IMR-90 (cell line): ENCODE results near the gene DEUP1. TPM values are rescaled to one million over a fixed set of nuclear protein-coding genes. Genes with fewer than 3 reads are reported as not detected.

Experiments
- ATAC-seq: fragments of 200-7000 bp; cut with Tn5 transposase; 2 replicates; pipeline ENCODE4 v1.9.1; 2020; ENCODE audit warnings: low read depth, mild to moderate bottlenecking, moderate library complexity
- BruUV-seq: library from RNA; stranded (reverse); fragments of 400-500 nt; replicated peaks from 2 replicates; lab custom pipeline; 2021; lab: Mats Ljungman, UMichigan
- CTCF ChIA-PET: fragments of 300-600 bp; formaldehyde crosslinking; extraction: SDS; loops from one replicate; lab custom pipeline; 2021; ENCODE audit warnings: antibody characterized with exemption; lab: Yijun Ruan, JAX
- POLR2A ChIA-PET: fragments of 300-600 bp; sonication (Branson Sonifier 250); formaldehyde crosslinking; loops from one replicate; lab custom pipeline; 2022; ENCODE audit warnings: antibody characterized with exemption; ENCODE audit not compliant: unreplicated experiment; lab: Charles Lee
- DNase-seq: peaks from one replicate; pipeline ENCODE4 v3.0.0; 2013
- H2AFZ ChIP-seq: replicated peaks from 2 replicates; pipeline ENCODE3; 2013; ENCODE audit warnings: low read length, mild to moderate bottlenecking; ENCODE audit not compliant: poor library complexity
- H2AK5ac ChIP-seq: 2 replicates; pipeline ENCODE4 v1.6.1; 2013; ENCODE audit warnings: low read depth, low read length, inconsistent platforms
- H2AK9ac ChIP-seq: replicated peaks from 2 replicates; pipeline ENCODE3; 2013; ENCODE audit warnings: mild to moderate bottlenecking, low read depth, low read length, moderate library complexity; ENCODE audit not compliant: poor library complexity
- H2BK120ac ChIP-seq: 2 replicates; pipeline ENCODE4 v1.6.1; 2013; ENCODE audit warnings: low read depth, low read length, inconsistent platforms
- H2BK15ac ChIP-seq: 3 replicates; pipeline ENCODE4 v1.6.1; 2013; ENCODE audit warnings: low read depth, low read length, inconsistent platforms
- H2BK20ac ChIP-seq: 2 replicates; pipeline ENCODE4 v1.6.1; 2013; ENCODE audit warnings: low read depth, mild to moderate bottlenecking, inconsistent platforms, low read length, moderate library complexity
- H2BK5ac ChIP-seq: 2 replicates; pipeline ENCODE4 v1.6.1; 2013; ENCODE audit warnings: mild to moderate bottlenecking, low read depth, low read length, inconsistent platforms; ENCODE audit not compliant: poor library complexity, severe bottlenecking
- H3K14ac ChIP-seq: replicated peaks from 2 replicates; pipeline ENCODE4 v1.6.1; 2013; ENCODE audit warnings: low read depth, low read length, inconsistent platforms
- H3K18ac ChIP-seq: 2 replicates; pipeline ENCODE4 v1.6.1; 2013; ENCODE audit warnings: low read depth, low read length, control low read depth
- H3K23ac ChIP-seq: 2 replicates; pipeline ENCODE4 v1.6.1; 2013; ENCODE audit warnings: low read depth, low read length, inconsistent platforms
- H3K27ac ChIP-seq: 2 replicates; pipeline ENCODE4 v1.5.1; 2013; ENCODE audit warnings: mild to moderate bottlenecking, control low read depth, low read length; ENCODE audit not compliant: insufficient read depth
- H3K27me3 ChIP-seq: 2 replicates; pipeline ENCODE4 v1.6.1; 2013; ENCODE audit warnings: low read length; ENCODE audit not compliant: control insufficient read depth, insufficient read depth
- H3K36me3 ChIP-seq: 2 replicates; pipeline ENCODE4 v1.6.1; 2013; ENCODE audit warnings: low read length, mixed read lengths; ENCODE audit not compliant: control insufficient read depth, insufficient read depth
- H3K4ac ChIP-seq: 2 replicates; pipeline ENCODE4 v1.6.1; 2013; ENCODE audit warnings: low read depth, low read length, inconsistent platforms
- H3K4me1 ChIP-seq: 2 replicates; pipeline ENCODE4 v1.6.1; 2013; ENCODE audit warnings: low read length, mixed read lengths; ENCODE audit not compliant: control insufficient read depth, insufficient read depth
- H3K4me2 ChIP-seq: 2 replicates; pipeline ENCODE4 v1.6.1; 2013; ENCODE audit warnings: low read depth, mild to moderate bottlenecking, control low read depth, low read length, moderate library complexity
- H3K4me3 ChIP-seq: 2 replicates; pipeline ENCODE4 v1.5.1; 2013; ENCODE audit warnings: low read depth, mild to moderate bottlenecking, control low read depth, low read length, moderate library complexity; ENCODE audit not compliant: insufficient read depth
- H3K56ac ChIP-seq: 2 replicates; pipeline ENCODE4 v1.6.1; 2013; ENCODE audit warnings: low read length, inconsistent platforms; ENCODE audit not compliant: insufficient read depth; ENCODE audit errors: extremely low read depth
- H3K79me1 ChIP-seq, 2 experiments: 2 replicates each; pipeline ENCODE4 v1.6.1; 2013; ENCODE audit warnings: low read length in 2 of 2, inconsistent platforms in 1 of 2, low read depth in 1 of 2
- H3K9ac ChIP-seq: 2 replicates; pipeline ENCODE4 v1.6.1; 2013; ENCODE audit warnings: low read depth, low read length, control low read depth
- H3K9me1 ChIP-seq: 2 replicates; pipeline ENCODE4 v1.6.1; 2013; ENCODE audit warnings: low read length, inconsistent platforms; ENCODE audit not compliant: insufficient read depth
- H3K9me3 ChIP-seq: 2 replicates; pipeline ENCODE4 v1.6.1; 2013; ENCODE audit warnings: low read length; ENCODE audit not compliant: control insufficient read depth, insufficient read depth
- H4K20me1 ChIP-seq: 2 replicates; pipeline ENCODE4 v1.6.1; 2013; ENCODE audit warnings: low read length, inconsistent platforms; ENCODE audit not compliant: insufficient read depth
- H4K5ac ChIP-seq: 2 replicates; pipeline ENCODE4 v1.6.1; 2013; ENCODE audit warnings: mild to moderate bottlenecking, low read depth, low read length, control low read depth
- H4K8ac ChIP-seq, 2 experiments: 2 replicates each; pipeline ENCODE4 v1.6.1; 2013; ENCODE audit warnings: low read depth in 2 of 2, low read length in 2 of 2, control low read depth in 1 of 2, inconsistent platforms in 1 of 2
- H4K91ac ChIP-seq: 2 replicates; pipeline ENCODE4 v1.6.1; 2013; ENCODE audit warnings: low read depth, low read length, inconsistent platforms; ENCODE audit not compliant: insufficient read depth
- BHLHE40 ChIP-seq: fragments of 150-350 bp; IDR thresholded peaks from 2 replicates; pipeline ENCODE4 v1.6.1; 2016; ENCODE audit warnings: mild to moderate bottlenecking, low read depth, low read length
- CEBPB ChIP-seq: IDR thresholded peaks from 2 replicates; pipeline ENCODE4 v1.6.1; 2012; ENCODE audit warnings: low read depth, low read length, improper control_type of control experiment
- CHD1 ChIP-seq: IDR thresholded peaks from 2 replicates; pipeline ENCODE4 v1.6.1; 2012; ENCODE audit warnings: low read depth, low read length, improper control_type of control experiment
- FOS ChIP-seq: fragments of 150-350 bp; IDR thresholded peaks from 2 replicates; pipeline ENCODE4 v1.6.1; 2016; ENCODE audit warnings: low read depth, low read length
- MAFK ChIP-seq: IDR thresholded peaks from 2 replicates; pipeline ENCODE4 v1.6.1; 2012; ENCODE audit warnings: low read depth, low read length, improper control_type of control experiment
- MAZ ChIP-seq: IDR thresholded peaks from 2 replicates; pipeline ENCODE4 v1.6.1; 2012; ENCODE audit warnings: low read depth, mild to moderate bottlenecking, low read length, improper control_type of control experiment, moderate library complexity, borderline replicate concordance
- RAD21 ChIP-seq: IDR thresholded peaks from 2 replicates; pipeline ENCODE4 v1.6.1; 2012; ENCODE audit warnings: low read length, improper control_type of control experiment
- RCOR1 ChIP-seq: IDR thresholded peaks from 2 replicates; pipeline ENCODE4 v1.6.1; 2012; ENCODE audit warnings: mild to moderate bottlenecking, low read length, improper control_type of control experiment; ENCODE audit not compliant: insufficient replicate concordance
- RFX5 ChIP-seq: IDR thresholded peaks from 2 replicates; pipeline ENCODE4 v1.8.0; 2012; ENCODE audit warnings: low read depth, mild to moderate bottlenecking, low read length, moderate library complexity
- WGBS, 2 experiments: methylation state at CpG; one replicate each; pipeline versions ENCODE4 v1.1.5 to v1.1.7; 2013; ENCODE audit warnings: missing lambda C conversion rate in 2 of 2; ENCODE audit not compliant: insufficient read length in 1 of 2; ENCODE audit errors: extremely low coverage in 2 of 2; 5-methylcytosine and 5-hydroxymethylcytosine counted together
- dilution Hi-C: fragments of 300-500 bp; cut with HindIII; formaldehyde crosslinking; loops from one replicate; pipeline ENCODE4 v1.14.3; 2018; ENCODE audit warnings: low sequenced_read_pairs; ENCODE audit not compliant: unreplicated experiment
- in situ Hi-C: fragments of 300-500 bp; cut with MboI; formaldehyde crosslinking; loops from 3 replicates; pipeline ENCODE4 v1.14.3; 2019; ENCODE audit warnings: low sequenced_read_pairs, inconsistent platforms, mixed read lengths
- intact Hi-C: fragments of 100-400 bp; cut with micrococcal nuclease; formaldehyde crosslinking; loops from 2 replicates; pipeline ENCODE4 v1.10.0; 2022
- polyA plus RNA-seq, 3 experiments: library from polyadenylated mRNA; depleted of rRNA; stranded (reverse); fragments of >200 nt; gene quantifications; 2 replicates each; pipeline ENCODE4 v1.2.3, GENCODE V29; 2012; ENCODE audit warnings: low replicate concordance in 1 of 3
- total RNA-seq: library from RNA; depleted of rRNA; stranded (reverse); fragments of >200 nt; gene quantifications from 2 replicates; pipeline ENCODE4 v1.2.3, GENCODE V29; 2012

Gene DEUP1
- total and polyA plus RNA-seq, 2 of the 4 experiments (the other 2 are of a cell fraction), result not detected

DNA sequence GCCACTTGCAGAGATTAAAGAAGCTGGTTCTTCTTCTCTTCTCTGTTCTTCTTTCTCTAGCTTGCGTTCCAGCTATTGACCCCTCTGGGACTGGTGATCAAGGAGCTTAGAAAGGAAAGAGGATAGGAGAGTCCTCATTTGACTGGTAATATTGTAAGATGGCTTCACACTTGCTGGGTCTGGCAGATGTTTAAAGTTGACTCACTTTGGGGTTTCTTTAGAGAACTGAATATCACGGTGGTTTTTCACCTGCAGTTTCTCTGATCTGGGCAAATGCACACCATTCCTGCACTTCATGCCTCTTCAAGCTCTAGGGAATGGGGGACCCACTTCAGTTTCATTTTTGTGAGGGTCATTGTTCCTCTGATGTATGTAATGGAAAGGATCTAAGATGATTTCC, 41.8 kb upstream of the DEUP1 start:
- ATAC-seq (no peak), DNase-seq (no peak)
- intact Hi-C loops (no loop called here), in situ Hi-C loops (no loop called here), dilution Hi-C loops (no loop called here)
- H4K20me1 ChIP-seq, result no peaks in the 10 kb centered on the region
- no TSS peak for BruUV-seq
- H3K4me2 ChIP-seq, result no peak overlapping the region
- H3K4ac ChIP-seq, result no peak overlapping the region
- H3K56ac ChIP-seq, result no peak overlapping the region
- no peak overlapping the region for H2BK15ac ChIP-seq
- no peak overlapping the region for H3K23ac ChIP-seq
- no peak overlapping the region for H2AFZ ChIP-seq
- H2BK20ac ChIP-seq, result no peak overlapping the region
- H2AK9ac ChIP-seq, result no peak overlapping the region
- no peak overlapping the region for H3K9ac ChIP-seq
- H3K27me3 ChIP-seq, result no peaks in the 10 kb centered on the region
- no peak overlapping the region for H2BK5ac ChIP-seq
- no CpG with 5 or more reads among the region's 2 CpGs for WGBS, 2 experiments
- H3K14ac ChIP-seq, result no peak overlapping the region
- H3K79me1 ChIP-seq, result no peaks in the 10 kb centered on the region
- H3K9me1 ChIP-seq, result no peaks in the 10 kb centered on the region
- H3K4me3 ChIP-seq, result no peak overlapping the region
- H3K18ac ChIP-seq, result no peak overlapping the region
- no peak overlapping the region for H2BK120ac ChIP-seq
- no peaks in the 10 kb centered on the region for H3K4me1 ChIP-seq
- no peaks in the 10 kb centered on the region for H3K36me3 ChIP-seq
- no peak overlapping the region for H3K27ac ChIP-seq
- TF ChIP-seq MAFK, result no peak
- no peak for TF ChIP-seq RAD21
- no peak for TF ChIP-seq FOS
- TF ChIP-seq CHD1, result no peak
- no peak for TF ChIP-seq BHLHE40
- TF ChIP-seq RFX5, result no peak
- no peak for TF ChIP-seq RCOR1
- TF ChIP-seq MAZ, result no peak
- TF ChIP-seq CEBPB, result no peak
- no peak overlapping the region for H4K91ac ChIP-seq
- H4K8ac ChIP-seq, result no peak overlapping the region
- no peak overlapping the region for H2AK5ac ChIP-seq
- POLR2A ChIA-PET, result no interaction called here
- no peaks in the 10 kb centered on the region for H3K9me3 ChIP-seq
- no peak overlapping the region for H4K5ac ChIP-seq
- CTCF ChIA-PET, result no interaction called here
